Activated CD4-positive, alpha-beta T cell treated with anti-CD3 and anti-CD28 coated beads, Interleukin-2, Interleukin-6, amounts not matched to agents 100 ng/mL and 50 ng/mL, durations not matched to agents 16 hours and 8 hours (primary cell): ENCODE measurements around the gene TMEM132D.

ENCODE experiments used
- DNase-seq: peaks from one replicate; pipeline ENCODE4 v3.0.0-alpha.2; 2020

The TMEM132D gene

DNA sequence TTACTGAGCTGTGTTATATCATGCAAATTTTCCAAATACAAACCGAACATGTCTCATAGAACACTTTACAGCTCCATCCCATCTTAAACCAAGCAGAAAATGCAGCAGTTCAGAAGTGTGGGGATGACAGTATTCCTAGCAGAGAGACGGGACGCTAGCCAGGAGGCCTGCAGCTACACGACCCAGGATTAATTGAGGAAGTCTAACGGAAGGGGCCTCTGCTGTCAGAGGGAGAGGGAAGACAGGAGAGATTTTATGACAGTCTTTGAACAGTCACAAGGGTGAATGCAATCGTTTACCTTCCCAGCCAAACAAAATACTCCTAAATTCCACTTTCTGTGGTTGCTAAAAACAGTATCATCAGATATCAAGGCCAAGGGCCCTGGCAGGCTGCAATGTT is 261.9 kb downstream of the TMEM132D start:
- DNase-seq: no peak

- no peak for DNase-seq
Observed at GRCh38 chr12:129635021-129635685, 268.7 kb downstream of the TMEM132D start.

- no peak for DNase-seq
Observed at GRCh38 chr12:129631316-129631715, 272.5 kb downstream of the TMEM132D start.

DNA sequence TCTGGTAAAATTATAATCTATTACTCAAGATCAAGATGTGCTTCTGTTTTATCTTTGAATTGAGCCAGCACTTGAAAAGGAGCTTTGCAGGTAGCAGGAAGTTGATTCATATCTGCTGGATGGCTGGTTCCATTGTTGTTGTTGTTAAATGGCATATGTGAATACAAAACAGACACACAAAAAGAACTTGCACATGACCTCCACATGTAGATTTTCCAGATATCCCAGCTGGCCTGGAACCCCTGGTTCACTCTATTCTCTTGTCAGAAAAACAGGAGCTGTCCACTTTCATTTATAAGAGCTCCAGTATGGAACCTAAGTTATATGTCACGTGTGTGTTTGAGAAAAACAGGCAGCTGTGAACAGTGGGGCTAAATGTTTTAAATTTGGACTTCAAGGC is 273.9 kb downstream of the TMEM132D start:
- no peak for DNase-seq

GRCh38 chr12:129622566-129622965 is 281.3 kb downstream of the TMEM132D start:
- no peak for DNase-seq

DNA sequence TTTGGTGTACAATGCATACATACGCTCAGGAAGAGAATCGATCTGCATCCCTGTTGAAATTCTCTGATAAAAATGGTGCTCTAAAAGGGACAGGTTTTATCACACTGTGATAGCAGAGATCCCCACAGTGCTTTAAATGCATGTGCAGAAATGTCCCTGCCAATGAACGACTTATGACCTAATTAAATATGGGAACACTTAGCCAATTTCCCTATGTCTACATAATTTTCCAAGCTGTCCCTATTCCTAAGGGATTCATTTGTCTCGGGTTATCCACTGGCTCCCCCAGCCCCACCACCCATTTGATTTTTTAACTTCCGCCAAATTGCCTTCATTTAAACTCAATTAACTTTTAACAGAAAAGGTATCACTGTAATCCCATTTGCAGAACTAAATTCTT is 284.6 kb downstream of the TMEM132D start:
- no peak for DNase-seq

DNA sequence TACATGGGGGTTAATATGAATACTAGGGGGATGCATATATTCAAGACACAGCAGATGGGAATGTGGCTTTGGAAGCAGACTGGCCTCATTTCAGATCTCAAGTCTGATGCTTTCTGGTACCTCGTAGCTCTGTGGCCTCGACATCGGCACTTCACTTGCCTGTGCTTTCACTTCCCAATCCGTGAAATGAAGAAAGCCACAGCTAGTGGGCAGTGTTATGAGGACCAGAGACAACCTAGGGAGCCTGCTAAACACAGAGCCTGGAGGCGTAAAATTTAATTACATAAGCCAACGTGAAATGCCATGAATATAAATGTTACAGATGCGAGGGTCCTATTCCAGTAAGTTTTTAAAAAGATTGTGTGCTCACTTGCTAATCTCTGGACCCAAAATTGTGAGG is 286.0 kb downstream of the TMEM132D start:
- DNase-seq: no peak

GRCh38 chr12:129615001-129615400 is 288.8 kb downstream of the TMEM132D start:
- DNase-seq: no peak

DNA sequence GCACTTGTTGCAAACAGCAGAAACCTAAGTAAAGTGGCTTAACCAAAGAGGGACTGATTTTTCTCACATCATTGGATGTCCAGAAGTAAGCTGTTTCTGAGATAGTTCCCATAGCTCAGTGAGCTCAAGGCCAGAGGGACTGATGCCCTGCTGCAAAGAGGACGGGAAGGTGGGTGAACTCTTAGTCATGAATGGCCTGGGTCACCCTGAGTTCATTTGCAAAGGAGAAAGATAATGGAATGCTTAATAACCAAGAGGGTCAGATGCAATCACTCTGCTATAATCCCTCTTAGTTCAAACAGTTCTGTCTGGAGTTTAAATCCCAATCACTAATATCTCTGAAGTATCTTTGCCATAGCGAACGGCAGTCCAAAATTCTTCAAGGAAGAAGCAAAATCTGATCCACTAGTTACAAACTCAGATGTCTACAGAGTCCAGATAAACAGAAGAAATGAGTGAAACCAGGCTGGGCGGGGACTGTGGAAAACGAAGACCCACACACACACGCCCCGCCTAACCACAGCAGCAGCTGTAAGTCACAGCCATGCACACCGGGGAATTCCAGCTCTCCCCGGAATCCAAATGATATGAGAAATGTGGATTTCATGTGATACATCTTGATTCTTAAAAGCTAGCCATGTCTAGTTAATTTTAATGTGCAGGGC is 289.5 kb downstream of the TMEM132D start:
- no peak for DNase-seq

DNA sequence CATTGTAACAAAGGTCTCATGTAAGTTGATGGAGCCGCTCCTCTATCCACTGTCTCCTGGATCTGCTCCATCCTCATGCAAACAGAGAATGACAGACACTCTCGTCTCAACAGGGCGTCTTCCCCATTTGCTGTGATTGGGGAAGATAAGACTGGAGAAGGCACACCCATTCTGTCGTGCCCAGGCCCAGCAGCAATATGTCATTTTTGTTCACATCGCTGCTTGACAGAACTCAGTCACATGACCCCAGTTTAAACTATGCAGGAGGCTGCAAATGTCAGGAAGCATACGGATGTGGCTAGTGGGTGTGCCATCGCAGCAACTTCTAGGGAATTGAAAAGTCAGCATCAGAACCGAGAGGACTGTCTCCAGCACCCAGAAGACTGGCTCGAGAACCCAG is 290.5 kb downstream of the TMEM132D start:
- DNase-seq: no peak

DNA sequence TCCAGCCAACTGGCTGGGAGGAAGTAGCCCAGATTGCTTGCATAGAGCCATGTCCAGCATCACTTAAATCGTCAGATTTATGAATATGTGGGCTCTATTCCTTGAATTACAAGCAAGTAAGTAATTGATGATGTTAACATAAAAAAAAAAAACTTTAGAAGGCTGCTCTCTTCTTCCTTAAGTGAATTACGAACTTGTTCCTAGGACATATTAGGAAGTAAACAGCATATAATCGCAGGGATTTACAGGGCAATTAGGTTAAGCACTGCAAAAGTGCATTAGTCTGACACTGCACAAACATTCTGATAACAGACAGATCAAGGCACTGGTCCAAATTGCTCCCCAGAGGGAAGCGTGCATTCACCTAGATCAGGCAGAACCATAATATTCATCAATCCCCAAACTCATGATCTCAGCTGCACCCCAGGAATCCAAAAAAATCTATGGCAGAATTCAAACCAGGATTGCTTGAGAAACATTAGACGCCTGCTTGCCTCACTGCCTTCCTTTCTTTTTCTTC is 293.2 kb downstream of the TMEM132D start:
- no peak for DNase-seq

DNA sequence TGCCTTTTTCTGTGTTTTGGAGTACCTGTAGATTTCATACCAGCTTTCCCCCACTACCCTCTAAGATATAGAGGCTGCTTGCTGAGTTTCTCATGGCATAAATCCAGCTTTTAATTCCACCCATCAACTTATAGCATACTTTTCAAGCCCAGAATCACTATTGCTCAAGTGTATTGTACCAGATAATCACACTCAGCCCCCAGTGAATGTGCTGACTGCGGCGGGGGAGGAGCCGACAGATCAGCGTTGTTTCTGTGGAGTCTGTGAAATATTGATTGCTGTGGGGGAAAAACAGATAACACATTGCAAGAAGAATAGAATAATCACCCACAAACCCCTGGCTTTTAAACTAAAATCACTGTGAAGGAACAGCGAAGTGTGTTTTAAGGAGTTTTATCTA is 296.1 kb downstream of the TMEM132D start:
- no peak for DNase-seq

- no peak for DNase-seq
Observed at GRCh38 chr12:129607301-129607700, 296.5 kb downstream of the TMEM132D start.

DNA sequence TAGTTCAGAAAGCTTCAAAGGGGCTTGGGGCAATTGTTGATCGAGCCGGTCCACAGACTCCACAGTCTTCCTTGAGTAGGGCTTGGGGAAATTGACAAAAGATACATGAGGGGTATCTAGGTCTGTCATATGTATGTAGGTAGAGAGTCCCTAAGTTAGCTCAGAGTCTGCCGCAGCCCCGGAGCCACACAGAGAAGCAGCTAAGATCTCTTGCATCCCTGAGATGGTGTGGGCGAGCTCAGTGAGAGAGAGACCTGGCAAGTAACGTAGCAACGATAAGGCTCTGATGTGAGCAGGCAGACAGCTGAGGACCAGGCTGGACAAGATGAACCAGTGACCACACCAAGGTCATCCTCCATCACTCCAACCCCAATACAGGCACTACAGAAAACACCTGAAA is 297.6 kb downstream of the TMEM132D start:
- DNase-seq: no peak

DNA sequence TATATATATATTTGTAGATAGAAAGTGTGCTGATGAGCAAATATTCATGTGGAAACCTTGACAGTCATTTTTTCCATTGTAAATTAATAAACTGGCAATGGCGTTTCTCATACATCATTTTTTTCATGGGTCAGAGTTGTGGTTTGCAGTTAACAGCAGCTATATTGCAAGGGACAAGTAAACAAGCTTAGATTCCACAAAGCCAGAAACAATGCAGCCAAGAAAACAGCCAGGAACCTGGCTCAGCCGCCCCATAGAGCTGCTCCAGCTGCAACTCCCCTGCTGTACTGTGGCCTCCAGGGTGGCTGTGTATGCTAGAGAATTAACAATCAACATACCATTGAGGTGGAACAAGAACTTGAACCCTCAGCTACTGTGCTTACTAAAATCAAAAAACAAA is 298.2 kb downstream of the TMEM132D start:
- no peak for DNase-seq

GRCh38 chr12:129604506-129604905 is 299.3 kb downstream of the TMEM132D start:
- DNase-seq: no peak

GRCh38 chr12:129599406-129599805 is 304.4 kb downstream of the TMEM132D start:
- DNase-seq: no peak

GRCh38 chr12:129594098-129594497 is 309.7 kb downstream of the TMEM132D start:
- DNase-seq: no peak

DNA sequence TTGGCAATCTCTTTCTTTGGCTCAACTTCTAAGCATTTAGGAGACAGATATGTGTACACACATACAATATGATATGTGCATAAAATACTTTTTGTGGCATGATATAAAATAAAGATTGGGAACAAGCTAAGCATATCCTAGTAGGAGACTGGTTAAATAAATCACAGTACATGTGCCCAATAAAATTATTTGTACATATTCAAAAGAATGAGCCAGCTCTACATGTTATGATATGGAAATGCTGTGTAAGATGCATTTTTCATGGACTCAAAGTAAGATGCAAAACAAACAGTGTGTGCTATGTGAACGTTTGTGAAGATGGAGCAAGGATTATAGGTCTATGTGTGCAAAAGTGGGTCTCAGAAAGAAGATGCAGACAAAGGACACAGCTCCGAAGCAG is 311.4 kb downstream of the TMEM132D start:
- no peak for DNase-seq

GRCh38 chr12:129589503-129589902 is 314.3 kb downstream of the TMEM132D start:
- DNase-seq: no peak

DNA sequence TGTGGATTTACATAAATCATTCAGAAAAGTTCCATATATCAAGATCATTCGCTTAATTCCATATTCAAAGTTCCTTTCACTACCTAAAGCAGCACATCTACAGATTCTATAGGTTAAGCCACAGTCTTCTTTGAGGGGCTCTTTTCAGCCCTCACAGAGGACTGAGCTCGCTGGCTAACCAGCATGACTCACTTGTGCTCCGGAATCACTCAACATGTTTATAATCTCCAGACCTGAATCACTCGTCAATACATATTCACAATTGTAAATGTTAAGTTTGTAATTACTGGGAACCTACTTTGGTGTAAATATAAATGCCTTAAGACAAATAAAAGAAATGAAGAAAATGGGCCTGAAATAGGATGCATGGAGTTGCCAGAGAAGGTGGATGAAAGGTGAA is 315.7 kb downstream of the TMEM132D start:
- no peak for DNase-seq

GRCh38 chr12:129585296-129585695 is 318.5 kb downstream of the TMEM132D start:
- no peak for DNase-seq

DNA sequence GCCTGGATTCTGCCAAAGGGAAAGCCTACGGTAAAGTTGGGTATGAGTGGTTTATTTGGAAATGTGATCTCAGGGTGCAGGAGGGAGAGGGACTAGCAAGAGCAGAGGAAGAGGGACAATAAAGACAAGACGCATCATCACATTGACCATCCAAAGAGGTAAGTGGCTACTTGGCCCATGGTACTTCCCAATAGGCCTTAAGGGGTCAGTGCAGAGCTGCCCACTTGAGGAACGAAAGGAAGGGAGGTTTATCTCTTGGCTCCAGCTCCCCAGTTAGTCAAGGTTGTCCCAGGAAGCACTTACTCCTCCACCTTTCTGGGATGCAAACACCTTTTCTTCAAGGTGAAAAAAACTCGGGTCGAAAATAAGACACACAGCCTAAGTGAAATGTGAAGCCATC is 323.9 kb downstream of the TMEM132D start:
- DNase-seq: no peak

- DNase-seq: no peak
Observed at GRCh38 chr12:129571901-129572494, 331.8 kb downstream of the TMEM132D start.
